HuH-7.5 (cell line): ENCODE measurements around the gene KIAA0040.
"Not testable (repeated sequence)": the region's sequence is repeated elsewhere in the genome, so short reads cannot be mapped to it uniquely, and the experiment has no call there.

ENCODE experiments used
- DNase-seq: peaks from one replicate; pipeline ENCODE4 v3.0.0; 2011; ENCODE audit warnings: low spot score

Gene KIAA0040

GRCh38 chr1:175134500-175134899 is 58.1 kb downstream of the KIAA0040 start:
- no peak for DNase-seq

GRCh38 chr1:175133673-175134435 is 58.7 kb downstream of the KIAA0040 start:
- DNase-seq, result no peak

DNA sequence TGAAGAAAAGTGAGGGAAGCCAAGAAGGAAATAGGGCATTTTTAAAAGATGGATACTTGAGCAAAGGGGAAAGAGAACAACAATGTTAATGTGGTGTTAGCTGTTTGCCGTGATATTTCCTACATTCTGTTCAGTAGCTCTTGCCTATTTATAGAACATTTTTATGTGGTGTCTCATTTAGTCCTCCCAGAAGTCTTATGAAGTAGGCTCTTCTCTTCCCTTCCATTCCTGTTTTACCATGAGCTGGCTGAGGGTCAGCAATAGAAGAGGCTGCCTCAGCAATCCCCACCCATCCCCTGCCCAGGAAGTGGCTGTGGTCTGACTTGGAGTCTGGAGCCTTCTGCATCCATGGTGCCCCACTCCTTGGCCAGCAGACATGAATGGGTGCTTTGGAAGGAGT is 60.1 kb downstream of the KIAA0040 start:
- DNase-seq, result no peak

DNA sequence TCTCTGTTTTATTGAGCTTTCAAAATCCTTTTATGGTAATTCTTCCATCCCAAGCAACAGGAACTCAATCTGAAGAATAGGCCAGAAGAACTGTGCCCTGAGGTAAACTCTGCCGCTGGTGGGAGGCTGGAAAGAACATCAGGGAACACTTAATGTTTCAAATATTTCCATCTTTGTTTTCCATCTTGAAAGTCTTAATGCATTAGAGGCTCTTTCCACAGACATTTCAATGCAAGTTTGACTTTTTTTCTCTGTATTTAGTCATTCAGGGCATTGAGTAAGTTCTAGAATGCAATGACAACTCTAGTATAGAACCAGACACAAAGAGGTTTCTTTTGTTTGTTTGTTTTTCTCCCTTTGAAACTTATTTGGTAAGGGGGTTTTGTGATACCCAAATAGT is 61.5 kb downstream of the KIAA0040 start:
- no peak for DNase-seq

DNA sequence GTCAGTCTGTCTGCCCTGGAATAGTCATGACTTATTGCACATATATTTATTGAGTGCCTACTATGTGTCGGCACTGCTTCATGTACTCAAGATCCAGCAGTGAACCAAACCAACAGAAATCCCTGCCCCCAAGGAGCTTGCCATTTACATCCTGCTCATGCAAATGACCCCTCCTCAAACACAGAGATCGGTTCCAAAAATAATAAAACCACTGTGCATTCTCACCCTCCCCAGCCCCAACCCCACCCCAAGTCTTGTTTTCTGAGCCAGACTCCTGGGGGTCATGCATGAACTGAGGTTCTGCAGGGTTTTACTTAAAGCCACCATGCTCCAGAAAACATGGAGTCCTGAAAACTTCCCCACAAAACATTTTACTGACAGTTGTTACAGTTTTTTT is 61.9 kb downstream of the KIAA0040 start:
- no peak for DNase-seq

DNA sequence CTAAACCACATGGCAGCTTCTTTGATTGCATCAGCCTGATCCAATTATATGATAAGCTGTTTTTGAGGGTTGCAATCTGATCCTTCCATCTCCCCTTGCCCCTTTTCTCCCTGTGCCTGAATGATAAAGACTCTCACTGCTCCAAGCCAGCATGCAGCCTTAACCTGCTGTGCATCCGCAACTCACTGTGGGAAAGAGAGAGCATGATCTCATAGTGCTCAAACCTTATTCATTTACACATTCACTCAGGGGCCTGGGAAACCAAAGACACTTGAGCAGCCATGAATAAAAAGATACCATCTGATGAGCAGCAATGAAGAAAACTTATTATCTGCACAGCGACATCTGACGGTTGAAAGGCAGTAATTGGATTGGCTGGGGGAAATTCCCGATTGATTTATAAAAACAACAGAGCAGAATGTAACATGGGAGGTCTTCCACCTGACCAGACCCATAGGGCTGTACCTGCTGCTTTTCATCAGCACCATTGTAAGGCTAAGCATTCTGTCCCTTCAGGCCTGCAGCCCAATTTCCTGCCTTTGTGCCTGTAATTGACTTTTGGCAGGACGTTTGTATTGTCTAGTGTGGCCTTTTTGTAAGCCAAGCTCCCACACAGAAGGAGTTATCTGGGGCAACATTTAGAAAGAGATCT is 62.5 kb downstream of the KIAA0040 start:
- no peak for DNase-seq

DNA sequence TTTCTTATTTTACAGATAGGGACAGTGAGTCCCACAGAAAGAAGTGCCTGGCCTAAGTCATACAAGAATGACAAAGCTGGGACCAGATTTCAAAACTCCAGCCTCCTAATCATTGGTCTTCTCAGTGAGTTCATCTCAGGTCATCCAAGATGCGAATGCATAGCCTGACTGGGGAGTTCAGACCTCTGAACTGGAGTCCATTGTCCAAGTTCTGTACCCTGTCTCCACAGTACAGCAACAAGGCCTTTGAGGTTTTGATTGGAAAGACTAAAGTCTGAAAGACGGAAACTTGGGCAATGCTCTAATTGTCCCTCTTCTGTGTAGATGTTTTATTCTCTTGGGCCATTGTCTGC is 63.0 kb downstream of the KIAA0040 start:
- no peak for DNase-seq

- no peak for DNase-seq
Observed at GRCh38 chr1:175129182-175129581, 63.4 kb downstream of the KIAA0040 start.

GRCh38 chr1:175128523-175128922 is 64.1 kb downstream of the KIAA0040 start:
- no peak for DNase-seq

DNA sequence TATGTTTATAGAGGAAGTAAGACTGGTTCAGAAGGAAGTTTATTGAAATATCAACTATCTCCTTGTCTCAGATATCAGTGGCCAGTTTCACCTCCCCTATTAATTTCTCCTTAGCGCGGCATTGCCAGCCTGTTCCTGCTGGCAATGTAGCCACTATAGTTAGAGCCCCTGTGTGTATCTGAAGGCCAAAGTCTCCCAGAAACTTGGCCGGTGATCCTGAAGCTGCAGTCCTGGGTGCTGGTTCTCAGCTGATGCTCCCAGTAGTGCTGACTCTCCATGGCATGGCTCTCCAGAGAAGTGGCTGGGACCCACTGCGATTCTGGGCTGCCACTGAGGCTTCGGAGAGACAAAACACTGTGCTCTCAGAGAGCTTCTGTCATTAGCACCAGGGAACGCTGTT is 65.0 kb downstream of the KIAA0040 start:
- no peak for DNase-seq

DNA sequence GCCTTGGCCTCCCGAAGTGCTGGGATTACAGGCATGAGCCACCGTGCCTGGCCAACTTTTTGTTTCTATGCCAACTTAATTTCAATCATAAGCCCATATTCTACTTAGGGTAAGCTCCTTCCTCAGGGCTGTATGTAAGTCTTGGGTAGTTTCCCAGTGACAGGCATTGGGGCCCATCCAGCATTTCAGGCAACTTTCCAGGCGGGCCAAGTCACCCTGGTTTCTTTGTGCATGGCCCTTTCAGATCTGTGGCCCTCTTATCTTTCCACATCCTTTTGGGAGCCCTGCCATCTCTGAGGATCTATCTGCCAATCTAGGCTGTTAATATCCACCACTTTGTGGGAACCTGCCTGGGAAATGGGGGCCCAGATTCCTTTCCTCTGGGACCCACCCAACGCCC is 66.2 kb downstream of the KIAA0040 start:
- DNase-seq, result no peak

DNA sequence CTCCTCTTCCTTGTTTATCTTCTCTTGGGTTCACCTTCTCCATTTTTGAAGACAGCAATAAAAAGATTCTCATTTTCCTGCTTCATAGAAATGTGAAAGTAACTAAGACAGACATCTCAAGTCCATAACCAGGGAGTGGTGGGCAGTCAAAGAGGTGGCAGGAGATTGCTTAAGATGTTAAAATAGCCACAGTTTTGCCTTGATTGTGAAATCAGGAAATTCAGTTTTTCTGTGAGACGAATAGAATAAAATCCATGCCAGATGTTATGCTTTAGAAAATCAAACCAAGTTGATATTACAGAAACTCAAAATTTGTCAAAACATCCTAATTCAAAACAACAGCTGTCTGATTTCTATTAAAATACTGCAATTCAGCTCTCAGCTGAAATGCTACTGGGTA is 67.7 kb downstream of the KIAA0040 start:
- DNase-seq, result no peak

DNA sequence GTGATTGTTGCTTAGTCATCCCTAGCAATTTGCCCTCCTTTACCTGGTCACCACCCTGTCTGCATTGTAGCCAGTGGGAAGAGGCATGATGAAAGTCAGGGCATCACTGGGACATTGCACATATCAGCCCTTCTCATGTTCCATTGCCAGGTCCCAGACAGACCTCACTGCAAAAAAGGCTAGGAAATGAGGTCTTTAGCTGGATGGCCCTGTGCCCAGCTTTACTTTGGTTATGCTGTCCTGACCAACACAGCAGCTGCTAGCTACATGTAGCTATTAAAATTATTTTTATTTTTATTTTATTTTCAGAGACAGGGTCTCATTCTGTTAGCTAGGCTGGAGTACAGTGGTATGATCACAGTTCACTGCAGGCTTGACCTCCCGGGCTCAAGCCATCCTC is 72.1 kb downstream of the KIAA0040 start:
- DNase-seq, result no peak

- no peak for DNase-seq
Observed at GRCh38 chr1:175118375-175119367, 73.9 kb downstream of the KIAA0040 start.

GRCh38 chr1:175116903-175117302 is 75.7 kb downstream of the KIAA0040 start:
- DNase-seq, result no peak

DNA sequence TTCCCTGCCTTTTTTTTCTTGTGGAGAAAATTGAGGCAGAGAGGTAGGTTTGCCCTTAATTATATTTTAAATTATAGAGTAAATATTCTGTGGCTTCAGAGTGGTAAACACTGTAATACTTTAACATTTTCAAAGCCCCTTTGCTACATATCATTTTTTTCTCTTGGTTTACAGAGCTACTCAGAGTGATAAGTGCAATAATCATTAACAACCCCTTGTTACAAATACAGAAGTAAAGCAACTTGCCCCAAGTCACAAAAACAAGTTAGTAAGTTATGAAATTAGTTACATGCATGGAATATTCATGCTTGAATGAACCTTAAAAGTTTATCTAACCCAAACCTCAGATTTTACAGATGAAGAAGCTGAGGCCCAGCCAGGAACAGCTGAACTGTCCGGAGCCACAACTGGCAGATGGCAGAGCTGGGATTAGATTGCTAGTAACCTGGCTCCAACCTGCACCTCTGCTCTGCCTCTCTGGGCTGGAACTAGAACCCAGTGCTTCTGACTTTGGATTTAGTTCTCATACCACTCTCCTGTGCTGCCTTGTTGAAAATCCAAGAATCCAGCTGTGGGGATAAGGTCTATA is 76.3 kb downstream of the KIAA0040 start:
- DNase-seq, result no peak

- DNase-seq, result no peak
Observed at GRCh38 chr1:175114996-175115395, 77.6 kb downstream of the KIAA0040 start.

DNA sequence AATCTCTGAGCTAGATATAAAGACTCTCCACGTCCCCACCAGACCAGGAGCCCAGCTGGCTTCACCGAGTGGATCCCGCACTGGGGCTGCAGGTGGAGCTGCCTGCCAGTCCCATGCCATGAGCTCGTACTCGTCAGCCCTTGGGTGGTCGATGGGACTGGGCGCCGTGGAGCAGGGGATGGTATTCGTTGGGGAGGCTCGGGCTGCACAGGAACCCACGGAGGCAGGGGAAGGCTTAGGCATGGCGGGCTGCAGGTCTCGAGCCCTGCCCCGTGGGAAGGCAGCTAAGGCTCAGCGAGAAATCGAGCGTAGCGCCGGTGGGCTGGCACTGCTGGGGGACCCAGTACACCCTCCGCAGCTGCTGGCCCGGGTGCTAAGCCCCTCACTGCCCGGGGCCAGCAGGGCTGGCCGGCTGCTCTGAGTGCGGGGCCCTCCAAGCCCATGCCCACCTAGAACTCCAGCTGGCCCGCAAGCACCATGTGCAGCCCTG is 84.2 kb downstream of the KIAA0040 start:
- DNase-seq, result not testable (repeated sequence)
